PC-9 (cell line): ENCODE measurements around the gene C17orf100.

Source experiments
- EZH2 ChIP-seq: fragments of 200-600 bp; sonication (generic); IDR thresholded peaks from 2 replicates; pipeline ENCODE4 v1.8.0; 2017; ENCODE audit warnings: antibody characterized with exemption, low read depth
- TF ChIP-seq, protein P1 (sequence below): fragments of 200-600 bp; sonication (generic); conservative IDR thresholded peaks from 2 replicates; pipeline ENCODE4 v1.6.1; 2017; ENCODE audit warnings: mixed run types, antibody characterized with exemption, mild to moderate bottlenecking, moderate library complexity

DNA sequence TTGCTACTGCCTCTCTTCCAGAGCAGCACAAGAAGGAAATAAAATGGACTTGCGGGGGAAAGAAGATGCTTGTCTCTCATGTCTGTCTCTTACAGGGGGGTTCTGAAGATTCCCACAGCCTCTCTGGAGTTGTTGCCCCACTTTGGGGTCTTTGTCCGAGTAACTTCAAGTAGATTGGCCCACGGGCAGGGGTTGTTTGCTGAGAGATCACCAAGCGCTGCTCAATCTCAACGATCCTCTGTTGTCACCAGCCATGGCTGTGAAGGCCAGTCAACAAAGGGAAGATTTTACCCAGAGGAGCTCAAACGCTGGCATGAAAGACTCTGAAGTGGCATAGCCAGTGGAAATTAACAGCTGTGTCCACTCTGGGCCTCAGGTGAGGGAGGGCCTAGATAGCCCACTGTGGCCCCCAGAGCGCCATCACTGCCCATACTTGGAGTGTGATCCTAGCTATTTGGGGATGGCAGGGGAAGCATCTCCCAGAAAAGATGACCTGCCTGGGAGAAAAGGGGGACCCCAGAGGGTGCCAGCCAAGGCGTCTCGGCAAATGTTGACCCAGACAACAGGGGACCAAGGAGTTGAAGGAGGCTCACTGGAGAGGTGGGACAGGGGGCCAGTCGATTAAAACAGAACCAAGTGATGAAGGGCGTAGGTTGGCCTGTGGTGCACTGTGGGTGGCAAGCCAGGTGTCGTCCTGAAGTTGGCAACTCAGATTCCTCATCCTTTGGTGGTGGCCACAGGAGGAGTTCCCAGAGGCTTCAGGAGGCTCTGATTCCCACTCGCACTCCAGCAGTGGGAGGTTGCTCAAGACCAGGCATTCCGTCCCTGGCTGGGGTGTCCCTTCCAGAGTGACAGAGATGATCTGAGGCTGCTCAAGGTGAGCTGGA is 33.6 kb downstream of the C17orf100 start:
- TF ChIP-seq, protein P1, sequence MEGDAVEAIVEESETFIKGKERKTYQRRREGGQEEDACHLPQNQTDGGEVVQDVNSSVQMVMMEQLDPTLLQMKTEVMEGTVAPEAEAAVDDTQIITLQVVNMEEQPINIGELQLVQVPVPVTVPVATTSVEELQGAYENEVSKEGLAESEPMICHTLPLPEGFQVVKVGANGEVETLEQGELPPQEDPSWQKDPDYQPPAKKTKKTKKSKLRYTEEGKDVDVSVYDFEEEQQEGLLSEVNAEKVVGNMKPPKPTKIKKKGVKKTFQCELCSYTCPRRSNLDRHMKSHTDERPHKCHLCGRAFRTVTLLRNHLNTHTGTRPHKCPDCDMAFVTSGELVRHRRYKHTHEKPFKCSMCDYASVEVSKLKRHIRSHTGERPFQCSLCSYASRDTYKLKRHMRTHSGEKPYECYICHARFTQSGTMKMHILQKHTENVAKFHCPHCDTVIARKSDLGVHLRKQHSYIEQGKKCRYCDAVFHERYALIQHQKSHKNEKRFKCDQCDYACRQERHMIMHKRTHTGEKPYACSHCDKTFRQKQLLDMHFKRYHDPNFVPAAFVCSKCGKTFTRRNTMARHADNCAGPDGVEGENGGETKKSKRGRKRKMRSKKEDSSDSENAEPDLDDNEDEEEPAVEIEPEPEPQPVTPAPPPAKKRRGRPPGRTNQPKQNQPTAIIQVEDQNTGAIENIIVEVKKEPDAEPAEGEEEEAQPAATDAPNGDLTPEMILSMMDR = no peak
- no peak for TF ChIP-seq EZH2
